GM12874 (cell line): ENCODE results near the gene YY1AP1.

Source experiments
- CTCF ChIP-seq: IDR thresholded peaks from 2 replicates; pipeline ENCODE4 v1.5.1; 2011; ENCODE audit warnings: low read depth, mild to moderate bottlenecking, control low read depth, low read length, moderate library complexity; ENCODE audit not compliant: insufficient read depth

Gene YY1AP1

GRCh38 chr1:155673003-155673402 lies 15.6 kb downstream of the YY1AP1 start:
- TF ChIP-seq CTCF: no peak

GRCh38 chr1:155671750-155672149 lies 16.8 kb downstream of the YY1AP1 start:
- TF ChIP-seq CTCF: no peak

GRCh38 chr1:155669233-155670162 lies 19.1 kb downstream of the YY1AP1 start:
- no peak for TF ChIP-seq CTCF

- no peak for TF ChIP-seq CTCF
Observed at GRCh38 chr1:155657463-155657862, 31.1 kb downstream of the YY1AP1 start.

- no peak for TF ChIP-seq CTCF
Observed at GRCh38 chr1:155652951-155653350, 35.6 kb downstream of the YY1AP1 start.

GRCh38 chr1:155651861-155652661 lies 36.5 kb downstream of the YY1AP1 start:
- no peak for TF ChIP-seq CTCF

- TF ChIP-seq CTCF: no peak
Observed at GRCh38 chr1:155650231-155650757, 38.3 kb downstream of the YY1AP1 start.
